H9 (cell line): ENCODE results near the gene MRRF. TPM values are rescaled to one million over a fixed set of nuclear protein-coding genes. Genes with fewer than 3 reads are reported as not detected.

ENCODE experiments used
- DNase-seq: peaks from one replicate; pipeline ENCODE4 v3.0.0-alpha.2; 2017
- H2AFZ ChIP-seq: one replicate; pipeline ENCODE4 v1.6.1; 2013; ENCODE audit warnings: mild to moderate bottlenecking, low read length, control low read depth, moderate library complexity
- H2AK5ac ChIP-seq: 2 replicates; pipeline ENCODE4 v1.6.1; 2013; ENCODE audit warnings: low read length, control low read depth, mixed read lengths; ENCODE audit not compliant: insufficient read length
- H2BK120ac ChIP-seq: one replicate; pipeline ENCODE4 v1.6.1; 2013; ENCODE audit warnings: low read depth, mild to moderate bottlenecking, low read length, control low read depth, inconsistent platforms; ENCODE audit not compliant: poor library complexity, severe bottlenecking
- H2BK12ac ChIP-seq: 2 replicates; pipeline ENCODE4 v1.6.1; 2013; ENCODE audit warnings: low read length, control low read depth, mixed read lengths, low read depth; ENCODE audit not compliant: insufficient read length
- H2BK15ac ChIP-seq: 2 replicates; pipeline ENCODE4 v1.6.1; 2013; ENCODE audit warnings: low read depth, low read length, control low read depth
- H2BK20ac ChIP-seq: one replicate; pipeline ENCODE4 v1.6.1; 2013; ENCODE audit warnings: low read depth, mild to moderate bottlenecking, low read length, control low read depth, inconsistent platforms; ENCODE audit not compliant: poor library complexity, severe bottlenecking
- H2BK5ac ChIP-seq: 2 replicates; pipeline ENCODE4 v1.6.1; 2013; ENCODE audit warnings: low read length, control low read depth, mixed read lengths; ENCODE audit not compliant: insufficient read length
- H3K14ac ChIP-seq: 2 replicates; pipeline ENCODE4 v1.6.1; 2013; ENCODE audit warnings: low read length, control low read depth; ENCODE audit not compliant: insufficient read depth
- H3K18ac ChIP-seq: 2 replicates; pipeline ENCODE4 v1.6.1; 2013; ENCODE audit warnings: low read depth, mild to moderate bottlenecking, mixed read lengths, low read length, control low read depth; ENCODE audit not compliant: insufficient read length
- H3K23ac ChIP-seq: 2 replicates; pipeline ENCODE4 v1.6.1; 2013; ENCODE audit warnings: low read length, control low read depth, mixed read lengths, low read depth; ENCODE audit not compliant: insufficient read length
- H3K23me2 ChIP-seq: 2 replicates; pipeline ENCODE4 v1.6.1; 2013; ENCODE audit warnings: low read depth, mild to moderate bottlenecking, mixed read lengths, low read length, control low read depth; ENCODE audit not compliant: insufficient read length, poor library complexity, severe bottlenecking
- H3K27ac ChIP-seq: 2 replicates; pipeline ENCODE4 v1.5.1; 2013; ENCODE audit warnings: low read length, control low read depth, mixed read lengths, low read depth; ENCODE audit not compliant: insufficient read length
- H3K27me3 ChIP-seq: 2 replicates; pipeline ENCODE4 v1.6.1; 2013; ENCODE audit warnings: low read length, control low read depth, inconsistent platforms; ENCODE audit not compliant: insufficient read depth
- H3K4ac ChIP-seq: 2 replicates; pipeline ENCODE4 v1.6.1; 2013; ENCODE audit warnings: low read depth, mild to moderate bottlenecking, control low read depth, inconsistent platforms, low read length, moderate library complexity
- H3K4me1 ChIP-seq: 2 replicates; pipeline ENCODE4 v1.6.1; 2013; ENCODE audit warnings: low read length, control low read depth, inconsistent platforms; ENCODE audit not compliant: insufficient read depth
- H3K4me2 ChIP-seq: 2 replicates; pipeline ENCODE4 v1.6.1; 2013; ENCODE audit warnings: low read length, control low read depth, mixed read lengths; ENCODE audit not compliant: insufficient read length, insufficient read depth
- H3K56ac ChIP-seq: 2 replicates; pipeline ENCODE4 v1.6.1; 2013; ENCODE audit warnings: low read depth, mild to moderate bottlenecking, mixed read lengths, low read length, control low read depth; ENCODE audit not compliant: insufficient read length
- H3K79me1 ChIP-seq: 2 replicates; pipeline ENCODE4 v1.6.1; 2013; ENCODE audit warnings: low read depth, mild to moderate bottlenecking, moderate library complexity, low read length, control low read depth, inconsistent platforms; ENCODE audit not compliant: insufficient read depth, poor library complexity, severe bottlenecking
- H3K79me2 ChIP-seq: 2 replicates; pipeline ENCODE4 v1.6.1; 2013; ENCODE audit warnings: low read length, control low read depth, inconsistent platforms; ENCODE audit not compliant: insufficient read depth
- H3K9ac ChIP-seq: 2 replicates; pipeline ENCODE4 v1.6.1; 2013; ENCODE audit warnings: low read length, control low read depth, mixed read lengths; ENCODE audit not compliant: insufficient read length; ENCODE audit errors: extremely low read depth
- H3K9me3 ChIP-seq: one replicate; pipeline ENCODE4 v1.6.1; 2013; ENCODE audit warnings: low read depth, low read length, inconsistent platforms; ENCODE audit not compliant: control insufficient read depth
- H3T11ph ChIP-seq: one replicate; pipeline ENCODE4 v1.6.1; 2013; ENCODE audit warnings: mild to moderate bottlenecking, low read length, control low read depth, inconsistent platforms
- H4K20me1 ChIP-seq: one replicate; pipeline ENCODE4 v1.6.1; 2013; ENCODE audit not compliant: control insufficient read depth, insufficient read length, insufficient read depth
- H4K5ac ChIP-seq: 2 replicates; pipeline ENCODE4 v1.6.1; 2013; ENCODE audit warnings: low read depth, mild to moderate bottlenecking, mixed read lengths, low read length, control low read depth; ENCODE audit not compliant: insufficient read length
- H4K8ac ChIP-seq: replicated peaks from 2 replicates; pipeline ENCODE4 v1.6.1; 2013; ENCODE audit warnings: low read length, control low read depth, mixed read lengths, low read depth; ENCODE audit not compliant: insufficient read length
- H4K91ac ChIP-seq: 2 replicates; pipeline ENCODE4 v1.6.1; 2013; ENCODE audit warnings: low read depth, mild to moderate bottlenecking, moderate library complexity, mixed read lengths, low read length, control low read depth; ENCODE audit not compliant: insufficient read length
- H3K27ac Mint-ChIP-seq, 3 experiments: 2 replicates in 2 of 3; 3 replicates in 1 of 3; pipeline ENCODE4 v1.8.0; 2020 to 2021; ENCODE audit warnings: mixed read lengths in 3 of 3, mild to moderate bottlenecking in 1 of 3, moderate library complexity in 1 of 3
- H3K27me3 Mint-ChIP-seq: 2 replicates; pipeline ENCODE4 v1.8.0; 2021; ENCODE audit warnings: low read depth, mild to moderate bottlenecking, moderate library complexity, mixed read lengths
- H3K36me3 Mint-ChIP-seq, 3 experiments: 2 replicates in 2 of 3; 3 replicates in 1 of 3; pipeline ENCODE4 v1.8.0; 2020 to 2021; ENCODE audit warnings: low read depth in 3 of 3, mixed read lengths in 3 of 3; ENCODE audit not compliant: insufficient read depth in 1 of 3
- H3K4me1 Mint-ChIP-seq, 2 experiments: 2 replicates each; pipeline ENCODE4 v1.8.0; 2020; ENCODE audit warnings: mixed read lengths in 2 of 2
- H3K4me3 Mint-ChIP-seq, 2 experiments: 2 replicates in 1 of 2; 3 replicates in 1 of 2; pipeline ENCODE4 v1.8.0; 2020 to 2021; ENCODE audit warnings: mild to moderate bottlenecking in 2 of 2, mixed read lengths in 2 of 2, moderate library complexity in 1 of 2
- H3K9me3 Mint-ChIP-seq, 2 experiments: 2 replicates in 1 of 2; 3 replicates in 1 of 2; pipeline ENCODE4 v1.8.0; 2020; ENCODE audit warnings: mild to moderate bottlenecking in 2 of 2, mixed read lengths in 2 of 2, moderate library complexity in 1 of 2
- WGBS: extraction: QIAGEN DNeasy Blood & Tissue Kit; methylation state at CpG from one replicate; pipeline ENCODE4 v1.1.7; 2013; ENCODE audit warnings: missing lambda C conversion rate, low lambda C conversion rate, mixed read lengths; ENCODE audit not compliant: insufficient read length; ENCODE audit errors: extremely low coverage; 5-methylcytosine and 5-hydroxymethylcytosine counted together
- total RNA-seq: library from RNA; stranded (reverse); gene quantifications from 2 replicates; pipeline ENCODE4 v1.2.1, GENCODE V29; 2021
- TF ChIP-seq, protein P1 (sequence below): fragments of 200-600 bp; sonication (generic); conservative IDR thresholded peaks from 3 replicates; pipeline ENCODE4 v1.8.0; 2021; ENCODE audit warnings: antibody characterized with exemption, mild to moderate bottlenecking

MRRF gene
- total RNA-seq, 1 experiment from 2014 or later = 33.7 TPM

- Histone ChIP-seq H3K79me1 (no peaks in the 10 kb centered on the region), H2BK15ac (no peak overlapping the region), H2BK20ac (no peak overlapping the region), H2AK5ac (no peak overlapping the region), H4K20me1 (no peaks in the 10 kb centered on the region), H3K18ac (no peak overlapping the region), H3K27me3 (no peaks in the 10 kb centered on the region; the same call in 1 of the 2 replicates), H2AFZ (no peak overlapping the region), H2BK12ac (no peak overlapping the region), H3K4me2 (no peak overlapping the region), H4K8ac (no peak overlapping the region), H4K5ac (no peak overlapping the region), H3K14ac (no peak overlapping the region), H4K91ac (no peak overlapping the region), H3K4me1 (no peaks in the 10 kb centered on the region), H2BK120ac (no peak overlapping the region), H3K56ac (no peak overlapping the region), H3T11ph (no peak overlapping the region), H3K4ac (no peak overlapping the region), H3K23me2 (no peaks in the 10 kb centered on the region), H3K27ac (no peak overlapping the region), H3K9ac (no peak overlapping the region), H3K79me2 (no peaks in the 10 kb centered on the region), H3K23ac (no peak overlapping the region), H3K9me3 (no peaks in the 10 kb centered on the region), H2BK5ac (no peak overlapping the region)
- Mint-ChIP-seq H3K27ac (no peak overlapping the region), H3K36me3 (no peaks in the 10 kb centered on the region), H3K27me3 (peaks cover 15% of the 10 kb centered on the region), H3K4me1 (peaks cover 2% of the 10 kb centered on the region in 2 experiments; a peak in 3 of 4 replicates), H3K9me3 (no peaks in the 10 kb centered on the region), H3K4me3 (no peak overlapping the region)
- TF ChIP-seq, protein P1, sequence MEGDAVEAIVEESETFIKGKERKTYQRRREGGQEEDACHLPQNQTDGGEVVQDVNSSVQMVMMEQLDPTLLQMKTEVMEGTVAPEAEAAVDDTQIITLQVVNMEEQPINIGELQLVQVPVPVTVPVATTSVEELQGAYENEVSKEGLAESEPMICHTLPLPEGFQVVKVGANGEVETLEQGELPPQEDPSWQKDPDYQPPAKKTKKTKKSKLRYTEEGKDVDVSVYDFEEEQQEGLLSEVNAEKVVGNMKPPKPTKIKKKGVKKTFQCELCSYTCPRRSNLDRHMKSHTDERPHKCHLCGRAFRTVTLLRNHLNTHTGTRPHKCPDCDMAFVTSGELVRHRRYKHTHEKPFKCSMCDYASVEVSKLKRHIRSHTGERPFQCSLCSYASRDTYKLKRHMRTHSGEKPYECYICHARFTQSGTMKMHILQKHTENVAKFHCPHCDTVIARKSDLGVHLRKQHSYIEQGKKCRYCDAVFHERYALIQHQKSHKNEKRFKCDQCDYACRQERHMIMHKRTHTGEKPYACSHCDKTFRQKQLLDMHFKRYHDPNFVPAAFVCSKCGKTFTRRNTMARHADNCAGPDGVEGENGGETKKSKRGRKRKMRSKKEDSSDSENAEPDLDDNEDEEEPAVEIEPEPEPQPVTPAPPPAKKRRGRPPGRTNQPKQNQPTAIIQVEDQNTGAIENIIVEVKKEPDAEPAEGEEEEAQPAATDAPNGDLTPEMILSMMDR = no peak
- no CpG with 5 or more reads among the region's 10 CpGs for WGBS
- DNase-seq = no peak
Measured at GRCh38 chr9:122364783-122365150, 100.1 kb downstream of the MRRF start.
